ENCODE measurements around the gene THSD7A.

DNA sequence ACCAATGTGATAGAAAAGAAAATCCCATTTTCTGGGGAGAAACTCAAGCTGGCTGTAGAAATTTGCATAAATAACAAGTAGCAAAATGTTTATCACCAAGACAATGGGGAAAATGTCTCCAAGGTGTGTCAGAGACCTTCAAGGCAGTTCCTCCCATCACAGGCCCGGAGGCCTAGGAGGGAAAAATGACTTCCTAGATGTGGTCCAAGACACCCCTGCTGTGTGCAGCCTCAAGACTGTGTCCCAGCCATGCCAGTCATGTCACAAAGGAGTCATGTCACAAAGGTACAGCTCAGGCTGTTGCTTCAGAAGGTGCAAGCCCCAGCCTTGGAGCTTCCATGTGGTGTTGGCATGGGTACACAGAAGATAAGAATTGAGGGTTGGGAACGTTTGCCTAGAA, 33.7 kb upstream of the THSD7A start:
- TF ChIP-seq, protein P1, sequence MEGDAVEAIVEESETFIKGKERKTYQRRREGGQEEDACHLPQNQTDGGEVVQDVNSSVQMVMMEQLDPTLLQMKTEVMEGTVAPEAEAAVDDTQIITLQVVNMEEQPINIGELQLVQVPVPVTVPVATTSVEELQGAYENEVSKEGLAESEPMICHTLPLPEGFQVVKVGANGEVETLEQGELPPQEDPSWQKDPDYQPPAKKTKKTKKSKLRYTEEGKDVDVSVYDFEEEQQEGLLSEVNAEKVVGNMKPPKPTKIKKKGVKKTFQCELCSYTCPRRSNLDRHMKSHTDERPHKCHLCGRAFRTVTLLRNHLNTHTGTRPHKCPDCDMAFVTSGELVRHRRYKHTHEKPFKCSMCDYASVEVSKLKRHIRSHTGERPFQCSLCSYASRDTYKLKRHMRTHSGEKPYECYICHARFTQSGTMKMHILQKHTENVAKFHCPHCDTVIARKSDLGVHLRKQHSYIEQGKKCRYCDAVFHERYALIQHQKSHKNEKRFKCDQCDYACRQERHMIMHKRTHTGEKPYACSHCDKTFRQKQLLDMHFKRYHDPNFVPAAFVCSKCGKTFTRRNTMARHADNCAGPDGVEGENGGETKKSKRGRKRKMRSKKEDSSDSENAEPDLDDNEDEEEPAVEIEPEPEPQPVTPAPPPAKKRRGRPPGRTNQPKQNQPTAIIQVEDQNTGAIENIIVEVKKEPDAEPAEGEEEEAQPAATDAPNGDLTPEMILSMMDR (IDR thresholded peaks at IDR 0.05), result no peak
- no peak for TF ChIP-seq POLR2AphosphoS5 (IDR thresholded peaks at IDR 0.05)

Measured in breast epithelium (tissue), 3 donors.